Spleen (tissue), 7 donors: ENCODE measurements around the gene CHD1.

Experiments
- CTCF ChIP-seq, 11 experiments: fragments of 200-600 bp in 7 of 11; fragments of 450-650 bp in 4 of 11; sonication (generic) in 4 of 11; IDR thresholded peaks in 8 of 11; conservative IDR thresholded peaks in 3 of 11; 1 replicate in 7 of 11; 2 replicates in 4 of 11; pipeline versions ENCODE4 v1.4.0 to v1.8.0; 2016 to 2021; ENCODE audit warnings: antibody characterized with exemption in 11 of 11, inconsistent platforms in 4 of 11, mild to moderate bottlenecking in 1 of 11
- POLR2A ChIP-seq, 3 donors: fragments of 450-650 bp; IDR thresholded peaks; one replicate each; pipeline ENCODE4 v1.5.1; 2017; ENCODE audit warnings: antibody characterized with exemption in 3 of 3, mild to moderate bottlenecking in 1 of 3
- donor health status: DM: no; HTN: no; CAD: no; lungs with moderate emphysema.
- donor health status: DM: no; HTN: no; CAD: no.
- donor health status: DM: no; HTN: no; CAD: no.

- no peak for TF ChIP-seq CTCF (IDR thresholded peaks at IDR 0.05 in 8 of 11, conservative IDR thresholded peaks at IDR 0.05 in 3 of 11)
- no peak for TF ChIP-seq POLR2A (IDR thresholded peaks at IDR 0.05)
Measured at GRCh38 chr5:98891591-98891990, 37.2 kb downstream of the CHD1 start.
